Kidney tubule cell (primary cell): ENCODE data around the gene GPR12.
"Not testable (repeated sequence)": the region's sequence is repeated elsewhere in the genome, so short reads cannot be mapped to it uniquely, and the experiment has no call there.

Source experiments
- DNase-seq: peaks from one replicate; pipeline ENCODE4 v3.0.0-alpha.2; 2018; ENCODE audit warnings: low spot score

The GPR12 gene

GRCh38 chr13:26747706-26748105 lies 12.9 kb downstream of the GPR12 start:
- DNase-seq, result no peak

- DNase-seq, result no peak
Measured at GRCh38 chr13:26743971-26744370, 16.6 kb downstream of the GPR12 start.

GRCh38 chr13:26742691-26743358 lies 17.8 kb downstream of the GPR12 start:
- DNase-seq, result no peak

- no peak for DNase-seq
Measured at GRCh38 chr13:26735677-26736076, 24.9 kb downstream of the GPR12 start.

GRCh38 chr13:26727633-26728032 lies 33.0 kb downstream of the GPR12 start:
- DNase-seq, result no peak

- no peak for DNase-seq
Measured at GRCh38 chr13:26727122-26727521, 33.5 kb downstream of the GPR12 start.

- DNase-seq, result no peak
Measured at GRCh38 chr13:26726684-26727083, 33.9 kb downstream of the GPR12 start.

- not testable (repeated sequence) for DNase-seq
Measured at GRCh38 chr13:26723620-26724019, 37.0 kb downstream of the GPR12 start.

GRCh38 chr13:26722321-26722720 lies 38.3 kb downstream of the GPR12 start:
- DNase-seq, result no peak

- no peak for DNase-seq
Measured at GRCh38 chr13:26721251-26722121, 39.1 kb downstream of the GPR12 start.

GRCh38 chr13:26719356-26719945 lies 41.1 kb downstream of the GPR12 start:
- DNase-seq, result no peak

GRCh38 chr13:26718872-26719271 lies 41.7 kb downstream of the GPR12 start:
- DNase-seq, result no peak

- no peak for DNase-seq
Measured at GRCh38 chr13:26718146-26718545, 42.4 kb downstream of the GPR12 start.

- no peak for DNase-seq
Measured at GRCh38 chr13:26716984-26717383, 43.6 kb downstream of the GPR12 start.

- no peak for DNase-seq
Measured at GRCh38 chr13:26713341-26713740, 47.2 kb downstream of the GPR12 start.

- no peak for DNase-seq
Measured at GRCh38 chr13:26711211-26711610, 49.4 kb downstream of the GPR12 start.

- DNase-seq, result no peak
Measured at GRCh38 chr13:26710166-26710565, 50.4 kb downstream of the GPR12 start.

- no peak for DNase-seq
Measured at GRCh38 chr13:26709461-26709860, 51.1 kb downstream of the GPR12 start.

- no peak for DNase-seq
Measured at GRCh38 chr13:26708007-26708297, 52.6 kb downstream of the GPR12 start.

GRCh38 chr13:26707122-26708006 lies 53.2 kb downstream of the GPR12 start:
- peak; percentile 63 for DNase-seq

- DNase-seq, result no peak
Measured at GRCh38 chr13:26706381-26706780, 54.2 kb downstream of the GPR12 start.

- no peak for DNase-seq
Measured at GRCh38 chr13:26705536-26705935, 55.0 kb downstream of the GPR12 start.
